Effector memory CD8-positive, alpha-beta T cell (primary cell): ENCODE measurements around the gene COX10.
A peak's percentile ranks its signal among the peaks of the same experiment; 100 is the strongest.

Experiments used
- ATAC-seq: fragments of 150-1000 bp; cut with Tn5 transposase; replicated peaks from 2 replicates; pipeline ENCODE4 v1.10.0; 2021; ENCODE audit warnings: mild to moderate bottlenecking, moderate library complexity
- DNase-seq, 3 experiments: peaks; one replicate each; pipeline ENCODE4 v3.0.0; 2021
- H3K27ac Mint-ChIP-seq, 2 donors: one replicate each; pipeline ENCODE4 v1.8.0; 2022; ENCODE audit warnings: mild to moderate bottlenecking in 2 of 2, mixed read lengths in 2 of 2, moderate library complexity in 2 of 2
- H3K27me3 Mint-ChIP-seq, 2 donors: one replicate each; pipeline ENCODE4 v1.8.0; 2022; ENCODE audit warnings: mixed read lengths in 2 of 2
- H3K36me3 Mint-ChIP-seq: one replicate; pipeline ENCODE4 v1.8.0; 2022; ENCODE audit warnings: mild to moderate bottlenecking, moderate library complexity, mixed read lengths; ENCODE audit not compliant: insufficient read depth
- H3K4me1 Mint-ChIP-seq, 2 donors: one replicate each; pipeline ENCODE4 v1.8.0; 2022; ENCODE audit warnings: low read depth in 2 of 2, mixed read lengths in 2 of 2
- H3K4me3 Mint-ChIP-seq, 2 donors: one replicate each; pipeline ENCODE4 v1.8.0; 2022; ENCODE audit warnings: mild to moderate bottlenecking in 2 of 2, mixed read lengths in 2 of 2, moderate library complexity in 2 of 2
- H3K9me3 Mint-ChIP-seq, 2 donors: one replicate each; pipeline ENCODE4 v1.8.0; 2022; ENCODE audit warnings: mixed read lengths in 2 of 2

The COX10 gene

GRCh38 chr17:14200354-14200753 lies 131.1 kb downstream of the COX10 start:
- Mint-ChIP-seq H3K9me3 (no peaks in the 10 kb centered on the region), H3K27ac (peak overlapping the region; percentile 74 to 95), H3K36me3 (peaks cover 8% of the 10 kb centered on the region), H3K4me1 (peaks cover 89 to 94% of the 10 kb centered on the region in 2 donors), H3K4me3 (peak overlapping the region in 1 of 2 donors; percentile 57), H3K27me3 (no peaks in the 10 kb centered on the region)
- ATAC-seq (no peak), DNase-seq (no peak)

GRCh38 chr17:14201021-14201987 lies 132.0 kb downstream of the COX10 start:
- Mint-ChIP-seq H3K9me3 (peaks cover 0 to 2% of the 10 kb centered on the region in 2 donors), H3K36me3 (peaks cover 8% of the 10 kb centered on the region), H3K27ac (peak overlapping the region; percentile 74 to 95), H3K4me1 (peaks cover 92 to 95% of the 10 kb centered on the region in 2 donors), H3K27me3 (no peaks in the 10 kb centered on the region), H3K4me3 (peak overlapping the region; percentile 46 to 57)
- DNase-seq, result peak; percentile 34 to 41 (median 38)
- peak; percentile 64 for ATAC-seq

- H3K27me3 Mint-ChIP-seq, result no peaks in the 10 kb centered on the region
- no peak for ATAC-seq
- peaks cover 0 to 2% of the 10 kb centered on the region in 2 donors for H3K9me3 Mint-ChIP-seq
- peak overlapping the region; percentile 74 to 95 for H3K27ac Mint-ChIP-seq
- no peak for DNase-seq
- peaks cover 11% of the 10 kb centered on the region for H3K36me3 Mint-ChIP-seq
- H3K4me3 Mint-ChIP-seq, result peak overlapping the region; percentile 46 to 57
- H3K4me1 Mint-ChIP-seq, result peaks cover 88 to 90% of the 10 kb centered on the region in 2 donors
These were observed 132.7 kb downstream of the COX10 start for GRCh38 chr17:14201988-14202380.

GRCh38 chr17:14202388-14203166 lies 133.3 kb downstream of the COX10 start:
- no peaks in the 10 kb centered on the region for H3K27me3 Mint-ChIP-seq
- H3K4me1 Mint-ChIP-seq, result peaks cover 85 to 87% of the 10 kb centered on the region in 2 donors
- ATAC-seq, result no peak
- H3K36me3 Mint-ChIP-seq, result peaks cover 8% of the 10 kb centered on the region
- H3K9me3 Mint-ChIP-seq, result peaks cover 0 to 2% of the 10 kb centered on the region in 2 donors
- peak overlapping the region; percentile 46 to 57 for H3K4me3 Mint-ChIP-seq
- peak overlapping the region; percentile 74 to 95 for H3K27ac Mint-ChIP-seq
- no peak for DNase-seq

GRCh38 chr17:14203388-14203787 lies 134.1 kb downstream of the COX10 start:
- Mint-ChIP-seq H3K27me3 (no peaks in the 10 kb centered on the region), H3K27ac (peak overlapping the region; percentile 28 to 95), H3K36me3 (peaks cover 6% of the 10 kb centered on the region), H3K4me1 (peaks cover 78 to 79% of the 10 kb centered on the region in 2 donors), H3K9me3 (peaks cover 0 to 2% of the 10 kb centered on the region in 2 donors), H3K4me3 (peak overlapping the region; percentile 7 to 88)
- DNase-seq (no peak), ATAC-seq (no peak)

GRCh38 chr17:14204084-14204483 lies 134.8 kb downstream of the COX10 start:
- Mint-ChIP-seq H3K9me3 (peaks cover 0 to 2% of the 10 kb centered on the region in 2 donors), H3K27me3 (no peaks in the 10 kb centered on the region), H3K4me3 (peak overlapping the region; percentile 84 to 88), H3K36me3 (peaks cover 5% of the 10 kb centered on the region), H3K27ac (peak overlapping the region; percentile 28 to 95), H3K4me1 (peaks cover 71 to 72% of the 10 kb centered on the region in 2 donors)
- no peak for DNase-seq
- no peak for ATAC-seq

GRCh38 chr17:14204546-14204945 lies 135.2 kb downstream of the COX10 start:
- ATAC-seq (no peak), DNase-seq (no peak)
- peak overlapping the region; percentile 28 to 95 for H3K27ac Mint-ChIP-seq
- peaks cover 4% of the 10 kb centered on the region for H3K36me3 Mint-ChIP-seq
- peaks cover 0 to 2% of the 10 kb centered on the region in 2 donors for H3K9me3 Mint-ChIP-seq
- H3K4me3 Mint-ChIP-seq, result peak overlapping the region; percentile 84 to 88
- H3K27me3 Mint-ChIP-seq, result no peaks in the 10 kb centered on the region
- H3K4me1 Mint-ChIP-seq, result peaks cover 66 to 67% of the 10 kb centered on the region in 2 donors

GRCh38 chr17:14205380-14205779 lies 136.1 kb downstream of the COX10 start:
- ATAC-seq (no peak), DNase-seq (no peak)
- peaks cover 0 to 2% of the 10 kb centered on the region in 2 donors for H3K9me3 Mint-ChIP-seq
- peak overlapping the region; percentile 84 to 88 for H3K4me3 Mint-ChIP-seq
- H3K36me3 Mint-ChIP-seq, result peaks cover 5% of the 10 kb centered on the region
- no peaks in the 10 kb centered on the region for H3K27me3 Mint-ChIP-seq
- peaks cover 59 to 62% of the 10 kb centered on the region in 2 donors for H3K4me1 Mint-ChIP-seq
- H3K27ac Mint-ChIP-seq, result peak overlapping the region; percentile 28 to 95

GRCh38 chr17:14205992-14206461 lies 136.7 kb downstream of the COX10 start:
- peaks cover 57 to 59% of the 10 kb centered on the region in 2 donors for H3K4me1 Mint-ChIP-seq
- peak; percentile 53 to 63 (median 60) for DNase-seq

GRCh38 chr17:14206891-14207290 lies 137.6 kb downstream of the COX10 start:
- ATAC-seq, result no peak
- no peaks in the 10 kb centered on the region for H3K27me3 Mint-ChIP-seq
- no peak for DNase-seq
- peaks cover 8% of the 10 kb centered on the region for H3K36me3 Mint-ChIP-seq
- no peak overlapping the region for H3K4me3 Mint-ChIP-seq
- H3K4me1 Mint-ChIP-seq, result peaks cover 57 to 59% of the 10 kb centered on the region in 2 donors
- H3K9me3 Mint-ChIP-seq, result peaks cover 0 to 2% of the 10 kb centered on the region in 2 donors
- H3K27ac Mint-ChIP-seq, result peak overlapping the region; percentile 28 to 95

More at GRCh38 chr17:14205992-14206461, 136.7 kb downstream of the COX10 start:
- peak; percentile 74 for ATAC-seq
- H3K27me3 Mint-ChIP-seq, result no peaks in the 10 kb centered on the region
- peaks cover 0 to 2% of the 10 kb centered on the region in 2 donors for H3K9me3 Mint-ChIP-seq
- H3K36me3 Mint-ChIP-seq, result peaks cover 8% of the 10 kb centered on the region
- H3K4me3 Mint-ChIP-seq, result peak overlapping the region; percentile 84 to 88
- peak overlapping the region; percentile 28 to 95 for H3K27ac Mint-ChIP-seq

- H3K4me3 Mint-ChIP-seq, result peak overlapping the region in 1 of 2 donors; percentile 22
- peaks cover 8% of the 10 kb centered on the region for H3K36me3 Mint-ChIP-seq
These were observed 138.5 kb downstream of the COX10 start for GRCh38 chr17:14207791-14208190.

GRCh38 chr17:14209215-14209614 lies 139.9 kb downstream of the COX10 start:
- Mint-ChIP-seq H3K9me3 (peaks cover 0 to 2% of the 10 kb centered on the region in 2 donors), H3K4me3 (no peak overlapping the region), H3K36me3 (peaks cover 8% of the 10 kb centered on the region), H3K27me3 (no peaks in the 10 kb centered on the region), H3K4me1 (peaks cover 35 to 38% of the 10 kb centered on the region in 2 donors), H3K27ac (no peak overlapping the region)
- ATAC-seq, result no peak
- DNase-seq, result no peak

More at GRCh38 chr17:14207791-14208190, 138.5 kb downstream of the COX10 start:
- H3K27me3 Mint-ChIP-seq, result no peaks in the 10 kb centered on the region
- H3K27ac Mint-ChIP-seq, result peak overlapping the region; percentile 28 to 67
- peaks cover 48 to 51% of the 10 kb centered on the region in 2 donors for H3K4me1 Mint-ChIP-seq
- DNase-seq, result no peak
- ATAC-seq, result no peak
- peaks cover 0 to 2% of the 10 kb centered on the region in 2 donors for H3K9me3 Mint-ChIP-seq

- no peak for ATAC-seq
- Mint-ChIP-seq H3K36me3 (peaks cover 8% of the 10 kb centered on the region), H3K4me3 (no peak overlapping the region), H3K27ac (peak overlapping the region in 1 of 2 donors; percentile 7), H3K9me3 (no peaks in the 10 kb centered on the region), H3K4me1 (peaks cover 18% of the 10 kb centered on the region in 2 donors), H3K27me3 (no peaks in the 10 kb centered on the region)
- no peak for DNase-seq
These were observed 141.9 kb downstream of the COX10 start for GRCh38 chr17:14211246-14211645.
